ENCODE data around the gene FSIP1.

FSIP1 gene

GRCh38 chr15:39597751-39598185 lies 184.9 kb downstream of the FSIP1 start:
- TF ChIP-seq GATA2 (IDR thresholded peaks at IDR 0.05; ENCODE audit: low read depth, low read length): no peak
- TF ChIP-seq GATA3 (IDR thresholded peaks at IDR 0.05; ENCODE audit: low read depth, low read length): no peak

- TF ChIP-seq GATA3 (IDR thresholded peaks at IDR 0.05; ENCODE audit: low read depth, low read length) (no peak), GATA2 (IDR thresholded peaks at IDR 0.05; ENCODE audit: low read depth, low read length) (no peak)
Observed at GRCh38 chr15:39597336-39597735, 185.3 kb downstream of the FSIP1 start.

GRCh38 chr15:39596358-39597051 lies 186.1 kb downstream of the FSIP1 start:
- TF ChIP-seq GATA3 (IDR thresholded peaks at IDR 0.05; ENCODE audit: low read depth, low read length): no peak
- no peak; the same call in 1 of the 2 replicates for TF ChIP-seq GATA2 (IDR thresholded peaks at IDR 0.05; ENCODE audit: low read depth, low read length)

- TF ChIP-seq GATA2 (IDR thresholded peaks at IDR 0.05; ENCODE audit: low read depth, low read length) (no peak), GATA3 (IDR thresholded peaks at IDR 0.05; ENCODE audit: low read depth, low read length) (no peak)
Observed at GRCh38 chr15:39595338-39596221, 187.1 kb downstream of the FSIP1 start.

GRCh38 chr15:39594446-39595337 lies 187.9 kb downstream of the FSIP1 start:
- TF ChIP-seq GATA3 (IDR thresholded peaks at IDR 0.05; ENCODE audit: low read depth, low read length) (no peak), GATA2 (IDR thresholded peaks at IDR 0.05; ENCODE audit: low read depth, low read length) (no peak)

- TF ChIP-seq GATA3 (IDR thresholded peaks at IDR 0.05; ENCODE audit: low read depth, low read length): no peak
- TF ChIP-seq GATA2 (IDR thresholded peaks at IDR 0.05; ENCODE audit: low read depth, low read length): no peak
Observed at GRCh38 chr15:39593656-39594445, 188.8 kb downstream of the FSIP1 start.

GRCh38 chr15:39593071-39593655 lies 189.5 kb downstream of the FSIP1 start:
- TF ChIP-seq GATA3 (IDR thresholded peaks at IDR 0.05; ENCODE audit: low read depth, low read length) (no peak), GATA2 (IDR thresholded peaks at IDR 0.05; ENCODE audit: low read depth, low read length) (no peak)

GRCh38 chr15:39592500-39592899 lies 190.1 kb downstream of the FSIP1 start:
- no peak for TF ChIP-seq GATA2 (IDR thresholded peaks at IDR 0.05; ENCODE audit: low read depth, low read length)
- no peak for TF ChIP-seq GATA3 (IDR thresholded peaks at IDR 0.05; ENCODE audit: low read depth, low read length)

GRCh38 chr15:39591896-39592315 lies 190.7 kb downstream of the FSIP1 start:
- TF ChIP-seq GATA2 (IDR thresholded peaks at IDR 0.05; ENCODE audit: low read depth, low read length) (no peak), GATA3 (IDR thresholded peaks at IDR 0.05; ENCODE audit: low read depth, low read length) (no peak)

- TF ChIP-seq GATA3 (IDR thresholded peaks at IDR 0.05; ENCODE audit: low read depth, low read length): no peak
- no peak for TF ChIP-seq GATA2 (IDR thresholded peaks at IDR 0.05; ENCODE audit: low read depth, low read length)
Observed at GRCh38 chr15:39591141-39591895, 191.3 kb downstream of the FSIP1 start.

GRCh38 chr15:39589815-39590644 lies 192.6 kb downstream of the FSIP1 start:
- no peak for TF ChIP-seq GATA2 (IDR thresholded peaks at IDR 0.05; ENCODE audit: low read depth, low read length)
- no peak for TF ChIP-seq GATA3 (IDR thresholded peaks at IDR 0.05; ENCODE audit: low read depth, low read length)
